ENCODE results near the gene CNN2.

- no peak for TF ChIP-seq CTCF (IDR thresholded peaks at IDR 0.05)
- no peak for TF ChIP-seq POLR2A (IDR thresholded peaks at IDR 0.05)
Measured at GRCh38 chr19:1069009-1069779, 42.8 kb downstream of the CNN2 start.

Data from esophagus squamous epithelium (tissue), 4 donors.